Inferior parietal cortex (tissue), 1 donor: ENCODE results near the gene DSP.

Experiments
- DNase-seq: peaks from one replicate; pipeline ENCODE4 v3.0.0-alpha.2; 2016; ENCODE audit errors: extremely low spot score

The DSP gene

GRCh38 chr6:7534192-7534591 is 7.3 kb upstream of the DSP start:
- DNase-seq, result no peak

GRCh38 chr6:7535498-7535897 is 6.0 kb upstream of the DSP start:
- DNase-seq, result no peak

- DNase-seq, result no peak
These were observed 3.8 kb upstream of the DSP start for GRCh38 chr6:7537565-7538174.

GRCh38 chr6:7538484-7538883 is 3.0 kb upstream of the DSP start:
- DNase-seq, result no peak

- no peak for DNase-seq
These were observed 876 bp upstream of the DSP start for GRCh38 chr6:7540595-7540994.

- no peak for DNase-seq
These were observed 798 bp downstream of the DSP start for GRCh38 chr6:7542065-7542873.

GRCh38 chr6:7542874-7543624 is 1.6 kb downstream of the DSP start:
- DNase-seq, result no peak

GRCh38 chr6:7543789-7544424 is 2.4 kb downstream of the DSP start:
- no peak for DNase-seq

- DNase-seq, result no peak
These were observed 3.1 kb downstream of the DSP start for GRCh38 chr6:7544597-7544996.

GRCh38 chr6:7545316-7546019 is 4.0 kb downstream of the DSP start:
- DNase-seq, result no peak

GRCh38 chr6:7546020-7546369 is 4.5 kb downstream of the DSP start:
- DNase-seq, result no peak

GRCh38 chr6:7546383-7546782 is 4.9 kb downstream of the DSP start:
- DNase-seq, result no peak

- no peak for DNase-seq
These were observed 5.4 kb downstream of the DSP start for GRCh38 chr6:7546896-7547295.

- DNase-seq, result no peak
These were observed 5.8 kb downstream of the DSP start for GRCh38 chr6:7547315-7547714.

GRCh38 chr6:7550433-7550801 is 8.9 kb downstream of the DSP start:
- no peak for DNase-seq

- DNase-seq, result no peak
These were observed 13.2 kb downstream of the DSP start for GRCh38 chr6:7554533-7555275.

GRCh38 chr6:7555671-7556070 is 14.2 kb downstream of the DSP start:
- DNase-seq, result no peak

GRCh38 chr6:7556394-7557106 is 15.1 kb downstream of the DSP start:
- no peak for DNase-seq

GRCh38 chr6:7557652-7558051 is 16.2 kb downstream of the DSP start:
- DNase-seq, result no peak

- DNase-seq, result no peak
These were observed 17.3 kb downstream of the DSP start for GRCh38 chr6:7558781-7559180.

GRCh38 chr6:7559196-7559595 is 17.7 kb downstream of the DSP start:
- DNase-seq, result no peak
